ENCODE results near the gene PROSER3.

GRCh38 chr19:35768082-35768421, 10.1 kb downstream of the PROSER3 start:
- TF ChIP-seq CTCF (IDR thresholded peaks at IDR 0.05; ENCODE audit: poor library complexity), result no peak
- no peak for TF ChIP-seq EZH2 (IDR thresholded peaks at IDR 0.05; ENCODE audit: borderline replicate concordance)
- no peak for TF ChIP-seq EZH2phosphoT487 (IDR thresholded peaks at IDR 0.05; ENCODE audit: low read depth, severe bottlenecking, unreplicated experiment)
